ENCODE data around the gene NACC2.

DNA sequence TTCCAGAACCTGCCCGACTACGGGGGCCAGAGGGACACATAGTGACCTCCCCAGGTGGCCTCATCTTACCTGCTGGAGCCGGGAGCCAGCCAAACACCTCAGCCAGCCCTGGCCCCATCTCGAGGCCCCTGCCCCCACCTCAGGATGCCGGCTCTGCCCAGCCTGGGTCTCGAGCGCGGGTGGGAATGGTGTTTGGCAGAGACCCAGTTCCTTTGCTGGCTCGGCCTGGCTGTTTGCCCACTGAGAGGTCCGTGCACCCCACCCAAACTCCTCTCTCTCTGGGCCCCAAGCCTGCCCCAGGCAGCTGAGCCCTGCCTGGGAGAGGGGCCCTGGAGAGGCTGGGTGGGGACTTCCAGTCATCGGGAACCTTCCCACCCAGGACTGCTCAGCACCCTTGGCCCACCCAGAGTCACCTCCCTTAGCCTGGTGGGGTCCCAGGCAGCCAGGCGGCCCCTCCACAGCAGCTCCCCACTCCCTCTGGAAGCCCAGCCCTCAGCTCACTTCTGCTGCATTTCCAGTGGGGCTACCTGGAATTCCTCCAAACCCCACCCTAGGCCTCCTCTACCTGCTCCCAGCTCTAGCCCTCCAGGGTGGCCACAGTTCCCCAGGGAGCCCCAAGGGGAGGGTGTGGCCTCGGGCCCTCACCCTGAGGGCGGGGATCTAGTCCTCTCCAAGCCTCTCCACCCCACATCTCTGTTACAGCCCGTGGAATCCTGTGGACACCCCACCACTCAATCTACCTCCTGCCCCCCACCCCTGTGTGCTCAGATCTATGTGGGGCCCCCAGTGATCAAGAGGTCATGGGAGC lies 91.5 kb downstream of the NACC2 start:
- TF ChIP-seq, protein P1, sequence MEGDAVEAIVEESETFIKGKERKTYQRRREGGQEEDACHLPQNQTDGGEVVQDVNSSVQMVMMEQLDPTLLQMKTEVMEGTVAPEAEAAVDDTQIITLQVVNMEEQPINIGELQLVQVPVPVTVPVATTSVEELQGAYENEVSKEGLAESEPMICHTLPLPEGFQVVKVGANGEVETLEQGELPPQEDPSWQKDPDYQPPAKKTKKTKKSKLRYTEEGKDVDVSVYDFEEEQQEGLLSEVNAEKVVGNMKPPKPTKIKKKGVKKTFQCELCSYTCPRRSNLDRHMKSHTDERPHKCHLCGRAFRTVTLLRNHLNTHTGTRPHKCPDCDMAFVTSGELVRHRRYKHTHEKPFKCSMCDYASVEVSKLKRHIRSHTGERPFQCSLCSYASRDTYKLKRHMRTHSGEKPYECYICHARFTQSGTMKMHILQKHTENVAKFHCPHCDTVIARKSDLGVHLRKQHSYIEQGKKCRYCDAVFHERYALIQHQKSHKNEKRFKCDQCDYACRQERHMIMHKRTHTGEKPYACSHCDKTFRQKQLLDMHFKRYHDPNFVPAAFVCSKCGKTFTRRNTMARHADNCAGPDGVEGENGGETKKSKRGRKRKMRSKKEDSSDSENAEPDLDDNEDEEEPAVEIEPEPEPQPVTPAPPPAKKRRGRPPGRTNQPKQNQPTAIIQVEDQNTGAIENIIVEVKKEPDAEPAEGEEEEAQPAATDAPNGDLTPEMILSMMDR (conservative IDR thresholded peaks at IDR 0.05 in 1 of 2, IDR thresholded peaks at IDR 0.05 in 1 of 2; ENCODE audit: low read depth in 1 of 2, low read length in 2 of 2), result no peak
- TF ChIP-seq EZH2 (IDR thresholded peaks at IDR 0.05; ENCODE audit: low read length, missing control alignments), result no peak

All from fibroblast of lung (primary cell).